HG03520 (cell line): ENCODE results near the gene BCL2L13.

Experiments
- ATAC-seq: cut with Tn5 transposase; IDR thresholded peaks from one replicate; pipeline ENCODE4 v1.9.1; 2021; ENCODE audit warnings: mild to moderate bottlenecking, moderate library complexity; ENCODE audit not compliant: unreplicated experiment

The BCL2L13 gene

DNA sequence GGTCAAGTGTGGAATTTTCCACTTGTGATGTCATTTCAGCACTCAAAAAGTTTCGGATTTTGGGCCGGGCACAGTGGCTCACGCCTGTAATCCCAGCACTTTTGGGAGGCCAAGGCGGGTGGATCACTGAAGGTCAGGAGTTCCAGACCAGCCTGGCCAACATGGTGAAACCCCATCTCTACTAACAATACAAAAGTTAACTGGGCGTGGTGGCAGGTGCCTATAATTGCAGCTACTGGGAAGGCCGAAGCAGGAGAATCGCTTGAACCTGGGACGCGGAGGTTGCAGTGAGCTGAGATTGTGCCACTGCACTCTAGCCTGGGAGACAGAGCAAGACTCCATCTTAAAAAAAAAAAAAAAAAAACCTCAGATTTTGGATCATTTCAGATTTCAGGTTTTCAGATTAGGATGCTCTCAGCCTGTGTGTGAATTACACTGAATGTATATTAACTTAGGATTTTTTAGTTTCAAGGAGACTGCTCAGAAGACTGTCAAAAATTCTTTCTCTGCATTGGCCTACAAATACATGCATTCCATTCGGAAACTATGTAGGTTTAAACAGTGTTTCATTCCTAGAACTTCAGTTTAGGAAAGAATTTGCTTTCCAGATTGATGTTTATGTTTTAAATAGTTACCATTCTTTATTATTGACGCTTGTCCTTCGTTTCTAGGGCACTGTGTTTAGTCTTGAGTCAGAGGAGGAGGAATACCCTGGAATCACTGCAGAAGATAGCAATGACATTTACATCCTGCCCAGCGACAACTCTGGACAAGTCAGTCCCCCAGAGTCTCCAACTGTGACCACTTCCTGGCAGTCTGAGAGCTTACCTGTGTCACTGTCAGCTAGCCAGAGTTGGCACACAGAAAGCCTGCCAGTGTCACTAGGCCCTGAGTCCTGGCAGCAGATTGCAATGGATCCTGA lies 87.7 kb downstream of the BCL2L13 start:
- ATAC-seq: no peak

DNA sequence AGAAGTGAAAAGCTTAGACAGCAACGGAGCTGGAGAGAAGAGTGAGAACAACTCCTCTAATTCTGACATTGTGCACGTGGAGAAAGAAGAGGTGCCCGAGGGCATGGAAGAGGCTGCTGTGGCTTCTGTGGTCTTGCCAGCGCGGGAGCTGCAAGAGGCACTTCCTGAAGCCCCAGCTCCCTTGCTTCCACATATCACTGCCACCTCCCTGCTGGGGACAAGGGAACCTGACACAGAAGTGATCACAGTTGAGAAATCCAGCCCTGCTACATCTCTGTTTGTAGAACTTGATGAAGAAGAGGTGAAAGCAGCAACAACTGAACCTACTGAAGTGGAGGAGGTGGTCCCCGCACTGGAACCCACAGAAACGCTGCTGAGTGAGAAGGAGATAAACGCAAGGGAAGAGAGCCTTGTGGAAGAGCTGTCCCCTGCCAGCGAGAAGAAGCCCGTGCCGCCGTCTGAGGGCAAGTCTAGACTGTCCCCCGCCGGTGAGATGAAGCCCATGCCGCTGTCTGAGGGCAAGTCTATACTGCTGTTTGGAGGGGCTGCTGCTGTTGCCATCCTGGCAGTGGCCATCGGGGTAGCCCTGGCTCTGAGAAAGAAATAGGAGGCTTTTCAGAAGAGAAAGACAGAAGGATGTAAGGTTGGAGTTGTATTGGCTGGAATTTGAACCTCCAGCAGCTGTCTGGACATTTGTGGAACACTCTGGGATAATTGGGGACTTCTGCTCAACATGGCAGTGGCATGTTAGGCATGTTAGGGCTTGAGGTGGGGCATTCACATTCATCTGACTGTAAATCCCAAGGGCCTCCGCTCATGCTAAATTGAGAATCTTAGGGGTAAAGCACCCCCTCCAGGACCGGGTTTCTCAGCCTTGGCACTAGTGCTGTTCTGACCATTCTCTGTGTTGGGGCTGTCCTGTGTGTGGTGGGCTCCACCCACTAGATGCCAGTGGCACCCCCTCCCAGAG lies 88.7 kb downstream of the BCL2L13 start:
- no peak for ATAC-seq

DNA sequence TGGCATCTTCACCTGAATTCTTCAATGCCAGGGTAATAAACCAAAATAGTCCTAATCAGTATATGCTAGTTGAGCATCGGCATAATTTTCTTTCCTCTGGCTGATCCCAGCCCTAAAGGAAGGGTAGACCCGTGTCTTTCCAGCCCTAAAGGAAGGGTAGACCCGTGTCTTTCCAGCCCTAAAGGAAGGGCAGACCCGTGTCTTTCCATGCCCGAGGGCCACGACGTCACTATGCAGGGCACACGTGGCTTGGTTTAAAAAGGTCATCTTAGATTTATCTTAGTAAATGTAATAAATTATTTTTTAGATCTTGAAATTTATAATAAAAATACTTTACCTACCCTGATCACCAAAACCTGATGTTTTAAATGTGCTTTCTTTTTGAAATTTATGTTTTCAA lies 90.2 kb downstream of the BCL2L13 start:
- no peak for ATAC-seq

DNA sequence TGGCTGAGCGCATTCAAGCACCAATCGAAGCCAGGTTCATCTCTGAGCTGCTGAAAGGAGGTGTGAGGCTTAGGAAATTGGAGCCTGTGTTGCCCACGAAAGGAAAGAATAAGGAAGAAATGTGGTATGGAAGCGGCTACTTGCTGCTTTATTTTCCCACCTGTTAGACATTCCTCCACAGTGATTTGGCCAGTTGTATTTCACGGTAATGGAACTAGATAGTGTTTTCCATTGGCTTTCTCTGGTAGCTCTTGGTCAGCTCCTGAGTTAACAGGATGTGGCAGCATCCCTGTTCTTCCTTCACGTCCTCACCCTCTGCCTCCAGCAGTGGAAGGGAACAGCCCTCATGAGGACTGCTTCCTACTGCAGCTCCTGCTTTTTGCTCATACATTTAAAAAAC lies 91.0 kb downstream of the BCL2L13 start:
- no peak for ATAC-seq

DNA sequence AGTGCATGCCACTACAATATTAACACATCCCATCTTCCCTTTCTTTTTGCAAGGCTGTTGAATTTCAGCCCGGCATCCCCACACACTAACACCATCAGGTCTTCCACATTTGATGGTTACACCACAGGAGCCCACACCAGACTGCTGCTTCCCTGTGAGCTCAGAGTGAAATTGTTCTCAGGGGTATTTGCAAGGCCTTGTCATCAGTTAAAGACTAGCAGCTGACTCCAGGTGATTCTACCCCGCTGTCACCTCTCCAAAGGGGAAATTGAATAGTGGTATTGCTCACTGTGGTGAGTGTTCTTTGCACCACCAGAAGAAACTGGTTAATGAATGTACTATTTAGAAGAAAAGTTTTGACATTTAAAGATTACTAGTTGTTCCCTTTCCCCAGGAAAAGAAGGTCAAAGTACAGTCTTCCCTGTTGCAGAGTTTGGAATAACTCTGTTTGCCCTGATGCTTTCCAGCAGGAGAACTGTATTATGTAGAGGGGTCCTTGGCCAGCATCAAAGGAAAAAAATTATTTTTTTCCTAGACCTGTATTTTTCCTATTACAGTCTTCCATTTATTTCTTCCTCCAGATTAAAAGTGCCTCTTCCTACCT lies 93.8 kb downstream of the BCL2L13 start:
- no peak for ATAC-seq

DNA sequence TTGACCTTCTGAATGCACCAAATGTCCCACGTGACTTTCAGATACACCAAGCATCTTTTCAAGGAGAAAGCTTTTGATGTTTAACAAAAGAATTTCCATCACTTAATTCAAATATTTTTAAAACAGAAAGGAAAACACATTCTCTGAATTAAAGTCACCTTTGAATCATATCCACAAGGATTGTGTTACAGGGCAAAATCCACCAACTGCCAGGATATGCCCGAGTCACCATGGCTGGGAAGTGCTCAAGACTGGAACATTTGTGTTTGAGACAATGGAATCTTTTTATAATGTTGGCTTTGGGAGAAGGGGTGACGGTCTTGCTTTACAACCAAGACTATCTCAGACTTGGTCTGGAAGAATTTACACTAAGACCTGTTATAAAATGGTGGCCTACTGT lies 94.9 kb downstream of the BCL2L13 start:
- ATAC-seq: no peak

DNA sequence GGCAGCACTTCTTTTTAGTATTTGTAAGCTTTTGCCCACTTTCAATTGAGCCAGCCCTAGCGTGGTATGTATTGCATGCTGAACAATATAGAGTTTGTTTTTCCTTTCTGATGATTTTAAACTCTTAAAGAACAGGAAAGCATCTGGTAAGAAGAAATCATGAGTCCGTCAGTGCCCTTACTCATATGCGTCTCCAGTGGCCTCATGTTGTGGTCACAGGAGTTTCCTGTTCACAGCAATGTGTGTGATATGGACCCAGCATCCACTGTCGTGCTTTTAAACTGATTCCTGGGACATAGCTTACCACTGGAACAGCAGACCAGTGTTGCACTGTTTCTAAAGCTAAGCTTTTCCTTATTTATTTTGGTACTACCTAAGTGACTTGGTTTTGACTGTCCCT lies 95.6 kb downstream of the BCL2L13 start:
- ATAC-seq: no peak

DNA sequence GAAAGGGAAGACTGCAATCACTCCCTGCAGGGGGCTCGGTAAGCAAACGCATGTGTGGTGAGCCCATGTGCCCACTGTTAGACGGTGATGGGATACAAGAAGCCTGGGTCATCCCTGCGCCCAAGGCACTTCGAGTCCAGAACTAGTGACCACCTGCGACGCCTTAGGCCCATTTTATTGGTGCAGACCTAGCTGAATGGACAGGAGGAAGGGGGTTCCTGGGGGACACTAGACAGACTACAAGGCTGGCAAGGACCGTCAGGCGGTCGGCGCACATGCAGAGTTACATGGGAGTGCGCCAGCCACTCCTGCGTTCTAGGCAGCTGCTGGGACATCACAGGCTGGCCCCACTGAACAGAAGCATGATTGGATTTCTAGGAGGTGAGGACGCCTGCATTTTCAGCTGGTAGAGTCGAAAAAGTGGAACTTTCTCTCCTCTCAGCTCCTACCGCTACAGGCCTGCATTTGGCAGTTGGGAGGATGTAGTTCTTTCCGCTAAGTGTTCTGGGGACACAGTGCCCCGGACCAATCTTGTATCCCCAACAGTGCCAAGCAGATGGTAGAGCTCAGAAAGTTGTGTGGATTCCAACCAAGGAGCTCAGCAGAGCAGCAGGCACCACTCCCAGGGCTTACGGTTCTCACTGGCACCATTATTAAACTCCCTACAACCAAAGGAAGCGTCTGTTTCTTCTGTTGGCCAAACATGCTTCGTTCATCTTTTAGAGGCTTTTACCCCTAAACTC lies 100.0 kb downstream of the BCL2L13 start:
- no peak for ATAC-seq

DNA sequence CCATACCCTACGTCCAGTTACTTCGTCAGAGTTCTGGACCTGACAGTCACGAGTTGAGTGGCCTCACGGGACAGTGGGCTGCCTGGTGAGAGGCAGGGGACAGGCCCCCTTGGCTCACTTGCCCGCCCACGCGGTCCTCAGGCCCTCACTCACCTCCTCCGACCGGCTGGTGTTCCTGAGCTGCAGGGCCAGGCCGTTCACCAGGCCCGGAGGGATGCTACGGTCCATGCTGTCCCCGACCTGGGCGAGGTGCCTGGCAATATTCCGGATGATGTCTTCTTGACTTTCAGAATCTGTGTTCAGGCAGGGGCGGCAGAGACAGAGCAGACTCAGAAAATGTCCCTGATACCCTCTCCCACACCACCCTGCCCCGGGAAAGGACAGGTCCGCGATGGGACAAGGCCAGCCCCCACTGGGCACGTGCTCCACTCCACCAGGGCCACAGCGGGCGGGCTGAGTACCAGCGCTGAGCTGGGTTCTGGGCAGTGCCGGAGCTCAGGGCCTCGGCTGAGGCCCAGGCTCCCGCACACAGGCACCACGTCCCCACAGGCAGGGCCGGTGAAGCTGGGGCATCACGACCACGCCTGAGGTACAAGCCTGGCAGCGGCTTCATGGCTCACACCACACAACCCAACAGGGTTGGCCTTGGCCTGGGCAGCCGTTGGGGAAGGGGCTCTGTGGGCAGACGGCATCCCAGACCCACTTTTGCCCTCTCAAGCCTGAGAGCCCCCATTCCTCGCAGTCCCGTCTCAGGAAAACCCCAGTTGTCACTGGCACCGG lies 100.8 kb downstream of the BCL2L13 start:
- no peak for ATAC-seq

DNA sequence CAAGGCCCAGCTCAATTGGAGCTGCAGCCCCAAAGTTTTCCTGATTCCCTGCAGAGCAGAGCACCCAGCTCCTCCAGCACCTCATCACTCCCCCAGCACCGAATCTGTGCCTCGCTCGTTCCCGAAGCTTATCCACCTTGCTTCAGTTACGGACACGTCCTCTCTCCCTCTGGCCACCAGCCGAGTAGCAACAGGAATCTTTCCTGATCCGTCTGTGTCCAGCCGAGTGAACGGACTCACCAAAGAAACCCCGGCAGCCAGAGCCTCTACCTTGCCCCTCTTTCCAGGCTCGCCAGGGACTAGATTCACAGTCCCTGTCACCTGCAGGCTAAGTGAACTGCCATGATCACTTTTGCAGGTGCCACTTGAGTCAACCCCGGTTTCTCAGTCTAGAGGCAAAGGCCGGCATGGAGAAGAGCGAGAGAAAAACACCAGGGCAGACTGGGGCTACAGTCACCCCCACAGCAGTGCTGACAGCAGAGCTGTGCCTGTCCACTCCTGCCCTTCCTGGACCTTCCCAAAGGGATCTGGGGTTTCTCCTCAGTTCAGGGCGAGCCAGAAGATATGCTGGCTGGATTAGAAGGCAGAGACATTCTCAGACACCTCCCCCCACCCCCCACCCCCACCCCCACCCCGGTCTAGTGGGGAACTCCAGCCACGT lies 103.4 kb downstream of the BCL2L13 start:
- no peak for ATAC-seq

DNA sequence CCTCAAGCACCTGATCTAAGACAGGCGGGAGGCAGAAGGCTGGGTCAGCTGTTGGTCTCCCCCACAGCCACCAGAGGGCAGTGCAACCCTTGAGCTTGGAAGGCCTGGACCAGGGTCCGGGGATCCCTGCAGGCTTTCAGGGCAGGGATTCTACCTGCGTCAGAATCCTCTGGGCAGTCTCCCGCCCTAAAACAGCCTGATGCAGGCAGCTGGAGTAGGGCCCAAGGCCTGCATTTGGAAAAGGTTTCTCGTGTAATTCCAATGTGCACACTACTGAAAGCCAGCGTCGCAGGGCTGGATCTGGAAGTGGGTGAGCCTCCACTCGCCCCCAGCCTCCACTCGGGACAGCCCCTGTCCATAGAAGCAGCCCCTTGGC lies 104.0 kb downstream of the BCL2L13 start:
- no peak for ATAC-seq

DNA sequence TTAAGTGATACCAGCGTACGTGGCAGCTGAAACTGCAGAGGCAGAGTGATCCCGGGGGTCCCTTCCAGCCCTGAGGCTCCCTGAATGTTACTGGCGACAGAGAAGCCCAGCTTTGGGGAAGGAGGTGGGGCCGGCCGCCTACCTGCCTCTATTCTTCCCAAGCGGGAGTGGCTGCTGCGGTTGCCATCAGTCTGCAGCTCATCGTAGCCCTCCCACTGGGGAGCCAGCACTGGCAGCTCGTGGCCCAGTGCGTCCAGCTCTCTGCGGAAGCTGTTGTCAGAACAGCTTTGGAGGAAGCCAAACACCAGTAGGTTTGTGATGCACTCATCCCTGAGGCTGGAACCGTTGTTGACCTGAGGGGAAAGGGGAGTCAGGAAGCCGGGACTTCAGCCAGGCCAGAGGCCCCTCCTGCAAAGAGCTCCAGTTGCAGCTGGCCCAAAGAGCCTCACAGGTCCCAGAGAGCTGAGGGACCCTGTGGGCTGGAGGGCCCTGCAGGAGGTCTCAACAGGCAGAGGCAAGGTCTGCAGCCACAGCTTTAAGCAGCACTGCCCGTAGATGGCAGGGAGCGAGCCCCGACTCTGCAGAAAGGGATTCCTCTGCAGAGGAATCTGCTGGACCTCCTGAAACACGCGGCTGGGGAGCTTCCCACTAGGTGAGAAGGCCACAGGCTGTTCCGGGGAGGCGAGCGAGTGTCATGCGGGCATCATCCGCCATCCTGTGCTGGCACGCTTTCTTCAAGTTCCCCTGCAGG lies 105.3 kb downstream of the BCL2L13 start:
- no peak for ATAC-seq

DNA sequence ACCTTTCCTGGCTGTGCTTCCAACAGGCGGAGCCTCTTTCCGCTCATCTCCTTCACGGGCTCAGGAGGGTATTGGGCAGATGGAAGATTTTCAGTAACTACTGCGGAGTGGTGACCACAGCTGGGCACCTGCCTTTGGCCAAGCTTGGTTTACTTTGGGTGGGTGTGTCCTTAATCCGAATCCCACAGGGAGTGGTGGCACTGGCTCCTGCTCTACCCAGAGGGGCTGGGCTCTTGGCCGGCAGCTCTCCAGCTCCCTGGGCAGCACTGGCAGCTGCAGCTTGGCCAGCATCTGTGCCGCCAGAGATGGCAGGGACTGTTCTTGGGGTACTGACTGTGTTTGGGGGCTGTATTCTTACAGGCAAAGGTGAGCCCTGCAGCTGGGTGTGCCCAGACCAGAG lies 105.9 kb downstream of the BCL2L13 start:
- ATAC-seq: no peak

DNA sequence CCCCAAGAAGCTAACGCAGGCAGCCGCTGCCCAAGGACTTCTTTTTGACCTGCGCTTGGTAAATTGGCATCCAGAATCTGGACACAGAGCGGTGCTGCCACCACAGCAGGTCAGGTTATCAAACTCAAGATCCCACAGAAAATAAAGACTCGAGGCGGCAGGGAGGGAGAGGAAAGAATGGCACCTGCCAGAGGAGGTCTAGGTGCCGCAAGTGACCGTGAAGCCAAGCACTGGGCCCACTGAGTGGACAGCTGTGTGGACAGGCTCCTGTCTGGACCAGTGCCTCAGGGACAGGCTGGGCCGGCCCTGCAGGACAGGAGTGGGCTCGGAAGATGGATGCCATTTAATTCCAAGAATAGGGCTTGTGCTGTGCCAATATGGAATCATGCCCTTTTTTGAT lies 108.4 kb downstream of the BCL2L13 start:
- no peak for ATAC-seq

DNA sequence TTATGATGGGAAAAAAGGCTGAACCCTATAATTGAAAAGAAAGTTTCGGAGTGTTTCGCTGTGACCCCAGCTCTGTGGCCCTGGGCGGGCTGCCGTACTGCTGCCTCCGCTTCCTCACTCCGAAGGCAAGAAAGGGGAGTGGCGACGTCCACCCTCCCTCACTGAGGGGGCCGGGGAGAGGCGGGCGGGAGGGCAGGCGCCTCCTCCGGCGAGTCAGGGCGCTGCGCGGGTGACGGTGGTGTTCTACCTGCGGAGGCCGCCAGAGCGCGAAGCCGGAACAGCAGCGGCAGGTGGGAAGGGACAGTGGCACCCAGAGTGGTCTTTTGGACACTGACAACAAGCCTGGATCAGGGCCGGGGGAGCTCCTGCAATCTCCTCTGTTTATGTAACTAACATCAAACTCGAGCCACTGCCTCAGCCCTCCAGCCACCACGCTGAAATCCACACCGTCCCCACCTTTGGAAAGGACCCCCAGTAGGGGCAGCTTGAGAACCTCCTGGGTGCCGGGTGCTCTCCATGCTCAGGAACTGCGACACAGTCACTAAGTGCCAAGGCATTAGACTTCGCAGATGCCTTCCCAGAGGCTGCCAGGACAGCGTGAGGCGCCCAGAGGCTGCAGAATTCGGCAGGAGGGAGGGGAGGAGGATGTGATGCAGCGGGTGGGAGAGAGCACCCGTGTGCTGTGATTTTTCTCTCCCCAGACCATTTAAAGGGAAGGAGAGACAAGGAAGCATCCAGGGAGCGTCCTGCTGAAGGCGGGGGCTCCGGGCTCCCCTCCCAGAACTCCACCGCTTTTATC lies 110.2 kb downstream of the BCL2L13 start:
- no peak for ATAC-seq

DNA sequence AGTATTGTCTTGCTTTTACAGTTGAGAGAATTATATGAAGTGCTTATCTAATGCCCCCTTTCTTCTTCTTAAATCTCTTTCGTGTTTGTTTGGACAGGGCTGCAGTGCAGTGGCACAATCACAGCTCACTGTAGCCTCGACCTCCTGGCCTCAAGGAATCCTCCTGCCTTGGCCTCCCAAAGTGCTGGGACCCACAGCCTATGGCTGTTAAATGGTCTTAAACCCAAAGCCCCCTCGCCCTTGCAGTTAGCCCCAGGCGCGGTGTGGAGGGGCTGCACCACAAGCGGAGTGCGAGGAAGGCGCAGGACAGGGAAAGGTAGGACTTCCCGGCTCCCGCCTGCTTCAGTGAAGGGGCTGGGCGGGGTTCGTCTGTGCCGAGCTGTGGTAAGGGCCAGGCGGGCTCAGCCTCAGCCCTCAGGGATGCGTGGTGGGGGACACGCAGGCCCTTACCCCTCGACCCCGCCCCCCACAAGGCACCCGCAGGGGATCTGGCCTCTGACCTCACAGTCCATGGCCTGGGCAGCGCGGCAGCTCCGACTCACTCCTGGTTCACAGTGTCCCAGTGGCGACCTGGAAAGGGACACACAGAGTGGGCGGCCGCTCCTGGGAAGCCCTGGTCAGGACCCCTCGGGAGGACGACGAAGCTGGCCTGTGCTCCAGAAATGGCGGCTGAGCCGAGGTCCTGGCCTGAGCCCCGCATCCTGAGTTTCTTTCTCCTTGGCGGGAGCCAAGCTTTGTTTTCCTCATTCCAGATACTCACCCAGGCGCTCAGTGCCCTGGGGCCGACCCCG lies 111.2 kb downstream of the BCL2L13 start:
- no peak for ATAC-seq

DNA sequence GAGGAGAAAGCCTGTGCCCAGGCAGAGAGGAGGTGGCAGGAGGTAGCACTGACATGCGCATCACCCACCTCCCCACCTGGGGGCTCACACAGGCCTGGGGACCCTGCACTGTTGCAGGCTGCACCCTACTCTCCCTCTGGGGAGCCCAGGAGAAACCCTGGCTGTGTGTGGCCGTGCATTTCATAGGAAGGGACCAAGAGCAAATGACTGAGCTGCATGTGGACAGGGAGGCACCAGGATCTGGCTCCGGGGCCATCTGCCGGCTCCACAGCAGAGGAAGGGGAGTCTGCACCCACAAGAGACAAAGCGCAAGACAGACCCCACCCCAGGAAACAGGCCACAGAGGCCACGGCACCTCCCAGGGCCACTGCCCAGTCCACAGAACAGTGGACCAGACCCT lies 113.0 kb downstream of the BCL2L13 start:
- no peak for ATAC-seq
